ENCODE results near the gene PFDN4.

Gene PFDN4

DNA sequence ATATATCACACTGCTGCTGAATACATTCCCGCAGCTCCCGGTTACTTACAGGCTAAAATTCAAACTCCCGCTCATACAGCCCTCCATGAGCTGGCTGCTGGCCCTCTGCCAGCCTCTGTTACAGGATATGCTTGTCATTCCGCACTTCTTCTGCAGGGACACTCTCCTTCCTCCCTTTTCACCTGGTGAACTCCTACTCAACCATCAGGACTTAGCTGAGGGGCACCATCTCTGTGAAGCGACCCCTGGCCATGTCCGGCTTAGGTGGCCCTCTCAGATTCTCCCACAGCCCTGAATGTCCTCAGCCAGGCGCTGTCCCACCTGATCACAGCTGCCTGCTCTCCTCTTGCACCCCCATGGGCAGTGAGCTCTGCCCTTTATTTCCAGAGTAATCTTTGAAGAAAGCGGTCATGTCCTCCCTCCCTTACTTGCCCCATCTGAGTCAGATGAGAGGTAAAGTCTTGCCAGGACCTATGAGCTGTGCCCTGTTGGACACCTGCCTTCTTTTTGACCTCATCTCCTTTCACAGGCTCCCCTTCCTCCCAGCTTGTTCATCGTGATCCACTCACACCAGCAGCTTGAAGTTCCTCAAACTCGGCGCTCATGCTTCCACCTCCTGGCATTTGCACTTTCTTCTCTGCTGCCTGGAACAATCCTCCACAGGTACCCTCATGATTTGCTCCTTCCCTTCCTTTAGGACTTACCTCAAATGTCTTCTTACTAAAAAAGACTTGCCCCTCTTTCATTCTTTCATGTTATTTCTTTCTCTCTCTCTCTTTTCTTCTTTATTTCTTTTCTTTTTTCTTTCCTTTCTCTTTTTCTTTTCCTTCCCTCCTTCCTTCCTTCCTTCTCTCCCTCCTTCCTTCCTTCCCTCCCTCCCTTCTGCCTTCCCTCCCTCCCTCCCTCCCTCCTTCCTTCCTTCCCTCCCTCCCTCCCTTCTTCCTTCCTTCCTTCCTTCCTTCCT lies 39.7 kb upstream of the PFDN4 start (continued):
- TF ChIP-seq, protein P1, sequence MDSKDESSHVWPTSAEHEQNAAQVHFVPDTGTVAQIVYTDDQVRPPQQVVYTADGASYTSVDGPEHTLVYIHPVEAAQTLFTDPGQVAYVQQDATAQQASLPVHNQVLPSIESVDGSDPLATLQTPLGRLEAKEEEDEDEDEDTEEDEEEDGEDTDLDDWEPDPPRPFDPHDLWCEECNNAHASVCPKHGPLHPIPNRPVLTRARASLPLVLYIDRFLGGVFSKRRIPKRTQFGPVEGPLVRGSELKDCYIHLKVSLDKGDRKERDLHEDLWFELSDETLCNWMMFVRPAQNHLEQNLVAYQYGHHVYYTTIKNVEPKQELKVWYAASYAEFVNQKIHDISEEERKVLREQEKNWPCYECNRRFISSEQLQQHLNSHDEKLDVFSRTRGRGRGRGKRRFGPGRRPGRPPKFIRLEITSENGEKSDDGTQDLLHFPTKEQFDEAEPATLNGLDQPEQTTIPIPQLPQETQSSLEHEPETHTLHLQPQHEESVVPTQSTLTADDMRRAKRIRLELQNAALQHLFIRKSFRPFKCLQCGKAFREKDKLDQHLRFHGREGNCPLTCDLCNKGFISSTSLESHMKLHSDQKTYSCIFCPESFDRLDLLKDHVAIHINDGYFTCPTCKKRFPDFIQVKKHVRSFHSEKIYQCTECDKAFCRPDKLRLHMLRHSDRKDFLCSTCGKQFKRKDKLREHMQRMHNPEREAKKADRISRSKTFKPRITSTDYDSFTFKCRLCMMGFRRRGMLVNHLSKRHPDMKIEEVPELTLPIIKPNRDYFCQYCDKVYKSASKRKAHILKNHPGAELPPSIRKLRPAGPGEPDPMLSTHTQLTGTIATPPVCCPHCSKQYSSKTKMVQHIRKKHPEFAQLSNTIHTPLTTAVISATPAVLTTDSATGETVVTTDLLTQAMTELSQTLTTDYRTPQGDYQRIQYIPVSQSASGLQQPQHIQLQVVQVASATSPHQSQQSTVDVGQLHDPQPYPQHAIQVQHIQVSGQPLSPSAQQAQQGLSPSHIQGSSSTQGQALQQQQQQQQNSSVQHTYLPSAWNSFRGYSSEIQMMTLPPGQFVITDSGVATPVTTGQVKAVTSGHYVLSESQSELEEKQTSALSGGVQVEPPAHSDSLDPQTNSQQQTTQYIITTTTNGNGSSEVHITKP (tag by site-specific recombination; IDR thresholded peaks at IDR 0.05) = peak; percentile 87
- TF ChIP-seq ZEB2 (tag by site-specific recombination; IDR thresholded peaks at IDR 0.05) (0 out of 2 replicates have a peak, but pooled peaks have one; percentile 41), WT1 (tag by site-specific recombination; IDR thresholded peaks at IDR 0.05) (peak; percentile 64; the same call in 1 of the 2 replicates)

DNA sequence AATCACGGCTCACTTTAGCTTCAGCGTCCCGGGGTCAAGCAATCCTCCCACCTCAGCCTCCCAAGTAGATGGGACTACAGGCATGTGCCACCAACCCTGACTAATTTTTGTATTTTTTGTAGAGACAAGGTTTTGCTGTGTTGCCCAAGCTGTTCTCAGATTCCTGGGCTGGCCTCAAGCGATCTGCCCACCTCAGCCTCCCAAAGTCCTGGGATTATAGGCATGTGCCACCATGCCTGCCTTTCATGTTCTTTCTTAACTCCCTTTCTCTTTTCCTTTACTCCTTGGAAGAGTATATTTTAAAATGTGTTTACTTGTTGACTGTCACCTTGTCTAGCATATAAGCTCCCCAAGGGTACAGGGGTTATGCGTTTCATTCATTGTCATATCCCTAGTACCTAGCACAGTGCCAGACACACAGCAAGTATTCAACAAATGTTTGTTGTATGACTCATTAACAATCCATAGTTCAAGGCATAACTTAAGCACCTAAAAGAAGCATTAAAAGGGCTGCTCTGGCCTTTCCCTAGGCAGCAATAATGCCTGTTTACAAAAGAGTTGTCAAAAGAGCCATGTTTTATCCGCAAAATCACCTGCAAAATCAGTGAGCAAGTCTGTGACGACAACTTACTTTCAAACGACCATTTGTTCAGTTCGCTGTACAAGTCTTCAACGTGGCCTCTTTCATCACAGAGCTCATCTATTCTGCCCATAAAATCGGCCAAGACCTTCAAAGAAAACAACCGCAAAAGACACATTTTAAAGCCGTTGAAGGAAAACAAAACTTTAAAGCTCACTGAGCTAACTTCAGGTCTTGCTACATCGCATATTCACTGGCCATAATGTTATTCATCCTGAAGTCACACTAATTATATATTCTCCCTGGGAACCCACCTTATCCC lies 38.7 kb upstream of the PFDN4 start:
- Histone ChIP-seq H3K4me1 (ENCODE audit: control insufficient read depth, insufficient read depth, low read length) (peaks cover 17% of the 10 kb centered on the region), H3K27ac (ENCODE audit: extremely low read depth, low read depth, low read length) (no peak overlapping the region), H3K4me3 (ENCODE audit: low read depth, low read length) (no peak overlapping the region), H3K36me3 (ENCODE audit: control insufficient read depth in 2 of 2, insufficient read depth in 1 of 2, low read length in 2 of 2) (no peaks in the 10 kb centered on the region), H3K9me3 (ENCODE audit: control insufficient read depth, insufficient read depth, low read depth, low read length) (no peaks in the 10 kb centered on the region)
- CTCF ChIA-PET = interaction anchor here (1.0 to 2.2 kb wide), 5 partner anchors 14 to 72 kb away, joined by 4 to 7 read pairs (median 5); no protein-coding TSS in a partner anchor
- POLR2A ChIA-PET = no interaction called here
- no peak for TF ChIP-seq ZXDB (tag by site-specific recombination; IDR thresholded peaks at IDR 0.05)
- TF ChIP-seq, protein P2, sequence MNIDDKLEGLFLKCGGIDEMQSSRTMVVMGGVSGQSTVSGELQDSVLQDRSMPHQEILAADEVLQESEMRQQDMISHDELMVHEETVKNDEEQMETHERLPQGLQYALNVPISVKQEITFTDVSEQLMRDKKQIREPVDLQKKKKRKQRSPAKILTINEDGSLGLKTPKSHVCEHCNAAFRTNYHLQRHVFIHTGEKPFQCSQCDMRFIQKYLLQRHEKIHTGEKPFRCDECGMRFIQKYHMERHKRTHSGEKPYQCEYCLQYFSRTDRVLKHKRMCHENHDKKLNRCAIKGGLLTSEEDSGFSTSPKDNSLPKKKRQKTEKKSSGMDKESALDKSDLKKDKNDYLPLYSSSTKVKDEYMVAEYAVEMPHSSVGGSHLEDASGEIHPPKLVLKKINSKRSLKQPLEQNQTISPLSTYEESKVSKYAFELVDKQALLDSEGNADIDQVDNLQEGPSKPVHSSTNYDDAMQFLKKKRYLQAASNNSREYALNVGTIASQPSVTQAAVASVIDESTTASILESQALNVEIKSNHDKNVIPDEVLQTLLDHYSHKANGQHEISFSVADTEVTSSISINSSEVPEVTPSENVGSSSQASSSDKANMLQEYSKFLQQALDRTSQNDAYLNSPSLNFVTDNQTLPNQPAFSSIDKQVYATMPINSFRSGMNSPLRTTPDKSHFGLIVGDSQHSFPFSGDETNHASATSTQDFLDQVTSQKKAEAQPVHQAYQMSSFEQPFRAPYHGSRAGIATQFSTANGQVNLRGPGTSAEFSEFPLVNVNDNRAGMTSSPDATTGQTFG (tag by site-specific recombination; IDR thresholded peaks at IDR 0.05; ENCODE audit: borderline replicate concordance) = no peak
- no peak for TF ChIP-seq GLI4 (tag by site-specific recombination; IDR thresholded peaks at IDR 0.05)
- TF ChIP-seq, protein P3, sequence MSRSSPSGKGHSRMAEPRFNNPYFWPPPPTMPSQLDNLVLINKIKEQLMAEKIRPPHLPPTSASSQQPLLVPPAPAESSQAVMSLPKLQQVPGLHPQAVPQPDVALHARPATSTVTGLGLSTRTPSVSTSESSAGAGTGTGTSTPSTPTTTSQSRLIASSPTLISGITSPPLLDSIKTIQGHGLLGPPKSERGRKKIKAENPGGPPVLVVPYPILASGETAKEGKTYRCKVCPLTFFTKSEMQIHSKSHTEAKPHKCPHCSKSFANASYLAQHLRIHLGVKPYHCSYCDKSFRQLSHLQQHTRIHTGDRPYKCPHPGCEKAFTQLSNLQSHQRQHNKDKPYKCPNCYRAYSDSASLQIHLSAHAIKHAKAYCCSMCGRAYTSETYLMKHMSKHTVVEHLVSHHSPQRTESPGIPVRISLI (tag by site-specific recombination; IDR thresholded peaks at IDR 0.05) = no peak
- TF ChIP-seq FEZF1 (tag by site-specific recombination; IDR thresholded peaks at IDR 0.05) = peak; percentile 75
- TF ChIP-seq, protein P4, sequence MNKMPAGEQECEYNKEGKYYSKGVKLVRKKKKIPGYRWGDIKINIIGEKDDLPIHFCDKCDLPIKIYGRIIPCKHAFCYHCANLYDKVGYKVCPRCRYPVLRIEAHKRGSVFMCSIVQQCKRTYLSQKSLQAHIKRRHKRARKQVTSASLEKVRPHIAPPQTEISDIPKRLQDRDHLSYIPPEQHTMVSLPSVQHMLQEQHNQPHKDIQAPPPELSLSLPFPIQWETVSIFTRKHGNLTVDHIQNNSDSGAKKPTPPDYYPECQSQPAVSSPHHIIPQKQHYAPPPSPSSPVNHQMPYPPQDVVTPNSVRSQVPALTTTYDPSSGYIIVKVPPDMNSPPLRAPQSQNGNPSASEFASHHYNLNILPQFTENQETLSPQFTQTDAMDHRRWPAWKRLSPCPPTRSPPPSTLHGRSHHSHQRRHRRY (tag by site-specific recombination; IDR thresholded peaks at IDR 0.05) = no peak
- TF ChIP-seq, protein P5, sequence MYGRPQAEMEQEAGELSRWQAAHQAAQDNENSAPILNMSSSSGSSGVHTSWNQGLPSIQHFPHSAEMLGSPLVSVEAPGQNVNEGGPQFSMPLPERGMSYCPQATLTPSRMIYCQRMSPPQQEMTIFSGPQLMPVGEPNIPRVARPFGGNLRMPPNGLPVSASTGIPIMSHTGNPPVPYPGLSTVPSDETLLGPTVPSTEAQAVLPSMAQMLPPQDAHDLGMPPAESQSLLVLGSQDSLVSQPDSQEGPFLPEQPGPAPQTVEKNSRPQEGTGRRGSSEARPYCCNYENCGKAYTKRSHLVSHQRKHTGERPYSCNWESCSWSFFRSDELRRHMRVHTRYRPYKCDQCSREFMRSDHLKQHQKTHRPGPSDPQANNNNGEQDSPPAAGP (tag by site-specific recombination; IDR thresholded peaks at IDR 0.05) = no peak
- no peak for TF ChIP-seq ZNF658 (tag by site-specific recombination; IDR thresholded peaks at IDR 0.05)
- no peak for TF ChIP-seq ZNF223 (tag by site-specific recombination; IDR thresholded peaks at IDR 0.05)
- TF ChIP-seq, protein P6, sequence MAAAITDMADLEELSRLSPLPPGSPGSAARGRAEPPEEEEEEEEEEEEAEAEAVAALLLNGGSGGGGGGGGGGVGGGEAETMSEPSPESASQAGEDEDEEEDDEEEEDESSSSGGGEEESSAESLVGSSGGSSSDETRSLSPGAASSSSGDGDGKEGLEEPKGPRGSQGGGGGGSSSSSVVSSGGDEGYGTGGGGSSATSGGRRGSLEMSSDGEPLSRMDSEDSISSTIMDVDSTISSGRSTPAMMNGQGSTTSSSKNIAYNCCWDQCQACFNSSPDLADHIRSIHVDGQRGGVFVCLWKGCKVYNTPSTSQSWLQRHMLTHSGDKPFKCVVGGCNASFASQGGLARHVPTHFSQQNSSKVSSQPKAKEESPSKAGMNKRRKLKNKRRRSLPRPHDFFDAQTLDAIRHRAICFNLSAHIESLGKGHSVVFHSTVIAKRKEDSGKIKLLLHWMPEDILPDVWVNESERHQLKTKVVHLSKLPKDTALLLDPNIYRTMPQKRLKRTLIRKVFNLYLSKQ (tag by site-specific recombination; IDR thresholded peaks at IDR 0.05; ENCODE audit: borderline replicate concordance) = no peak
- TF ChIP-seq, protein P7, sequence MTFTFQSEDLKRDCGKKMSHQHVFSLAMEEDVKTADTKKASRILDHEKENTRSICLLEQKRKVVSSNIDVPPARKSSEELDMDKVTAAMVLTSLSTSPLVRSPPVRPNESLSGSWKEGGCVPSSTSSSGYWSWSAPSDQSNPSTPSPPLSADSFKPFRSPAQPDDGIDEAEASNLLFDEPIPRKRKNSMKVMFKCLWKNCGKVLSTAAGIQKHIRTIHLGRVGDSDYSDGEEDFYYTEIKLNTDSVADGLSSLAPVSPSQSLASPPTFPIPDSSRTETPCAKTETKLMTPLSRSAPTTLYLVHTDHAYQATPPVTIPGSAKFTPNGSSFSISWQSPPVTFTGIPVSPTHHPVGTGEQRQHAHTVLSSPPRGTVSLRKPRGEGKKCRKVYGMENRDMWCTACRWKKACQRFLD (tag by site-specific recombination; IDR thresholded peaks at IDR 0.05) = no peak
- 0 out of 2 replicates have a peak, but pooled peaks have one; percentile 33 for TF ChIP-seq WT1 (tag by site-specific recombination; IDR thresholded peaks at IDR 0.05)
- TF ChIP-seq ZNF654 (tag by site-specific recombination; IDR thresholded peaks at IDR 0.05; ENCODE audit: low read depth) = 0 out of 2 replicates have a peak, but pooled peaks have one; percentile 5
- TF ChIP-seq ZNF544 (tag by site-specific recombination; IDR thresholded peaks at IDR 0.05) = no peak
- 0 out of 2 replicates have a peak, but pooled peaks have one; percentile 34 for TF ChIP-seq ZEB2 (tag by site-specific recombination; IDR thresholded peaks at IDR 0.05)
- no peak for TF ChIP-seq ZNF791 (tag by site-specific recombination; IDR thresholded peaks at IDR 0.05)
- TF ChIP-seq ZNF664 (tag by site-specific recombination; IDR thresholded peaks at IDR 0.05) = no peak
- TF ChIP-seq ZNF792 (tag by site-specific recombination; IDR thresholded peaks at IDR 0.05) = no peak

Measured in HEK293 (cell line).